Activated CD4-positive, alpha-beta T cell treated with anti-CD3 and anti-CD28 coated beads, Interleukin-2, Interleukin-4, amounts not matched to agents 100 ng/mL and 50 ng/mL, durations not matched to agents 16 hours and 8 hours (primary cell): Measurements from ENCODE around the gene AARSD1.
"Not testable (repeated sequence)": the region's sequence is repeated elsewhere in the genome, so short reads cannot be mapped to it uniquely, and the experiment has no call there.

Experiments
- DNase-seq: peaks from one replicate; pipeline ENCODE4 v3.0.0-alpha.2; 2020; ENCODE audit warnings: low spot score

The AARSD1 gene

DNA sequence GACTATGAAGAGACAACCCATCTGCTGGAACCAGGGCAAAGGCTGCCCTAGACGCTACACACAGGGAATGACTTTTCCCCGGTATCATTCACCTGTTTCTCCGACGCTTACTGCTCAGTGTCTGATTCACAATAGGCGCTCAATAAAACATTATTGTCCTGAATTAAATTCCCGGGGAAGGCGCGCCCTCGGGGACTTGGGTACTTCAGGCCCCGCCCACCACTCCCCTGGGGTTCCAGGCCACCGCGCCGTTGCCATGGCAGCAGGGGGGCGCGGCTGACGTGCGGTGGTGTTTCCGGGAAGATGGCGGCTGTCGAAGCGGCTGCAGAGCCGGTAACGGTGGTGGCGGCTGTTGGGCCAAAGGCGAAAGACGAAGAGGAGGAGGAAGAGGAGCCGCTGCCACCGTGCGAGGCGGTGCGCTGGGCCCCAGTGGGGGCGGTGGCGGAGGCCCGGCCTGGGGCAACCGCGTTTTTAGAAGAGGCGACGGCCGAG, 16.1 kb upstream of the AARSD1 start, which contains the start of gene RUNDC1:
Gene RUNDC1, plus strand, starts transcription at position 292 of the 492 bp plus-strand sequence. Its CDS starts 12 bp downstream, at position 304.
- DNase-seq, result peak; percentile 91

DNA sequence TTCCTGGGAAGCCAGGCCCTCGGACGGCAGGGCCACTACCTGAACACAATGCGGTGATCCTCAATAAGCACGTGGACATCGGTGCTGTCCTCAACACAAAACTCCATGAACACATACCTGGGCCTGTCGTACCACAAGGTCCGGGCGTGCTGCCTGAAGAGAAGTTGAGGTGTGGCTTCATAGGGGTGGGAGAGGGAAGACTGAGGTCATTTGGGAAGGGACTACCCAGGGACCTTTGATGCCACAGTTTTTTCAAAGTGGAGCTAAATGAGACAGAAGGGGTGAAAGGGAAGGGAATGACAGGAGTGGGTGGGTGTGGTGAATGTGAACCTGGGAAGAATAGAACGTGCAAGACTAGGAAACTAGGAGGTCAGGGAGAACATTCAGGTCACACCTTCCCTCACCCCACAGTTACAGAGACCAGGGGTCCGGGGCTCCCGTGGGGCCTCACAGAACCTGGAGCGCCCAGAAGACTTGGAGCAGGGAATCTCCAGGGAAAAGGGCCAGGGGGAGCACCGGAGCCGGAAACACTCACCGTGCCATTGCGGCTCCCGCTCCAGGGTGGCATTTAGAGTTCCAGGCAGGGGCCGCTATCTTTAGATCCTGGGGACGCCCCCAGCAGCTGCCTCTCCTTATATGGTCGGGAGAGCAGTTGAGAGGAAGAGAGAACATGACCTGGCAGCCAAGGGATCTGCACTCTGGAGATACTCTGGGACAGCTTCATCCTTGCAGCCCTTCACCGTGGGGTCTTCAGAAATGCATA, 15.4 kb upstream of the AARSD1 start, which contains the start of gene PTGES3L:
Gene PTGES3L, minus strand, starts transcription at position 570 of the 763 bp plus-strand sequence. Its CDS starts 27 bp downstream, at position 543.
- DNase-seq, result no peak

DNA sequence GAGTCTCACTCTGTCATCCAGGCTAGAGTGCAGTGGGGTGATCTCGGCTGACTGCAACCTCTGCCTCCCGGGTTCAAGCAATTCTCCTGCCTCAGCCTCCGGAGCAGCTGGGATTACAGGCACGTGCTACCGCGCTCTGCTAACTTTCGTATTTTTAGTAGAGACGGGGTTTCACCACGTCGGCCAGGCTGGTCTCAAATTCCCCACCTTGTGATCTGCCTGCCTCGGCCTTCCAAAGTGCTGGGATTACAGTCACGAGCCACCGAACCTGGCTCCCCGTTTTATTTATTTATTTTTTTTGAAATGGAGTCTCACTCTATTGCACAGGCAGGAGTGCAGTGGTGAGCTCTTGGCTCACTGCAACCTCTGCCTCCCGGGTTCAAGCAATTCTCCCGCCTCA, 11.4 kb upstream of the AARSD1 start:
- DNase-seq, result not testable (repeated sequence)

DNA sequence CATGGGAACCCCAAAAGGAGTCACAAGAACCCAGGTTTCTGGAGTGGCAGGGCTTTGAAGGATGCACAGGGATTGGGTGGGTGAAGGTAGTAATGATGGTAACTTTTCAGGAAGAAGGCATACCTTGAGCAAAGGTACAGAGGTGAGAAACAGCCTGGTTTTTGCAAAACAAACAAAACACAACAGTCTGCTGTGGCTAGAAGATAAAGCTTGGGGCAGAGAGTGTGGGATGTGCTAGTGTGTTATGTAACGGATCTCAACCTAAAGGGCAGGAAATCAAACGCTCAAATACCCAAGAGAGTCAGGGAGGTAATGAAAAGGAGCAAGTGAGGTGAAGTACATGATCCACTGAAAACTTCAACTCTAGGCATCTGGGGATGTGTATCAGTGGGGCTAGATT, 11.0 kb upstream of the AARSD1 start:
- no peak for DNase-seq

DNA sequence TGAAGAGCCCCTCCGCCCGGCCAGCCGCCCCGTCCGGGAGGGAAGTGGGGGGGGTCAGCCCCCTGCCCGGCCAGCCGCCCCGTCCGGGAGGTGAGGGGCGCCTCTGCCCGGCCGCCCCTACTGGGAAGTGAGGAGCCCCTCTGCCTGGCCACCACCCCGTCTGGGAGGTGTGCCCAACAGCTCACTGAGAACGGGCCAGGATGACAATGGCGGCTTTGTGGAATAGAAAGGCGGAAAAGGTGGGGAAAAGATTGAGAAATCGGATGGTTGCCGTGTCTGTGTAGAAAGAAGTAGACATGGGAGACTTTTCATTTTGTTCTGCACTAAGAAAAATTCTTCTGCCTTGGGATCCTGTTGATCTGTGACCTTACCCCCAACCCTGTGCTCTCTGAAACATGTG, 9.1 kb upstream of the AARSD1 start:
- DNase-seq, result not testable (repeated sequence)

DNA sequence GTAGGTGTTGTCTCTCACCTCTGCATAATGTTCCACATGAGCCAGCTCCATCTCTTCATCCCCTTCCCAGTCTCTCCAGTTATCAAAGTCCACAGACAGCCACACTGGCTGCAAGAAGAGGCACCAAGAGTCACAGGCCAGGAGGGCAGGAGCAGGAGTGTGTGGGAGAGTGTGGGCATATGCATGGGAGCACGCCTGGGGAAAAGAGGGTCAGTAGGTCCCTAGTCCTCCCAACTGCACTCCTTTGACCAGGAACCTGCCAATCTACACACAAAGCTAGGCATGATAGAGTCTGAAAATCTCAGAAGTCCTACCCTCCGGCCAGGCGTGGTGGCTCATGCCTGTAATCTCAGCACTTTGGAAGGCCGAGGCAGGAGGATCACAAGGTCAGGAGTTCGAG, 7.3 kb upstream of the AARSD1 start:
- no peak for DNase-seq

DNA sequence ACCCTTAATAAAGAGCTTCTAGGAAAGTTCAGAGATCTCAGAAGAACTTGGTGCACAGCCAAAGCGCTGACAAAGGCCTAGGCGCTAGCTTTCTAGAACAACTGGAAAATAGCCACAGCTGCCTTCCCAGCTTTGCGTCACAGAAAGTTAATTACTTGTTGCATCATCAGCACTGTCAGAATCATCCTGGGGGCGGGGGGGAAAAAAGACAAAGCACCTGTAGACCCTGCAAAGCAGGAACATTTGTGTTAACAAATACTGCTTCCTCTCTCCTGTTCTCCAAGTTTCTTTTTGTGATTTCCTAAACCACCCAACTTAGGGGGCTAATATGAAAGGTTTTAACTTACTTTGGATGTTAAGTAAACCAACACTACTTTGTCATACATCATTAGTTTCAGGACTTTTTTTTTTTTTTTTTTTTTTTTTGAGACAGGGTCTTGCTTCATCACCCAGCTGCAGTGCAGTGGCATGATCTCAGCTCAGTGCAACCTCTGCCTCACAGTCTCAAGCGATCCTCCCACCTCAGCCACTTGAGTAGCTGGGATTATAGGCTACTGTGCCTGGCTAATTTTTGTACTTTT, 4.8 kb upstream of the AARSD1 start:
- no peak for DNase-seq

DNA sequence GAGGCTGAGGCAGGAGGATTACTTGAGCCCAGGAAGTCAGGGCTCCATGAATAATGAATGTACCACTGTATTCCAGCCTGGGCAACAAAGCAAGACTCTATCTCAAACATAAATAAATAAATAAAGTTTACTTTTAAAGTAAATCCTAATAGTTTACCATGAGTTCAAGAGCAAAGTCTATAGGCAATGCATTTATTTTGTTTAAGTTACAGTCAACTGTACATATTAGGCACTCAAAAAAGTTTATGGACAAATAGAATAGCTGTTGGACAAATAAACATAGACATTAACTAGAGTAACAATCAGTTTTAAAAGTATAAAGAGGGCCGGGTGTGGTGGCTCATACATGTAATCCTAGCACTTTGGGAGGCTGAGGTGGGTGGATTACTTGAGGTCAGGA, 3.7 kb upstream of the AARSD1 start:
- no peak for DNase-seq

DNA sequence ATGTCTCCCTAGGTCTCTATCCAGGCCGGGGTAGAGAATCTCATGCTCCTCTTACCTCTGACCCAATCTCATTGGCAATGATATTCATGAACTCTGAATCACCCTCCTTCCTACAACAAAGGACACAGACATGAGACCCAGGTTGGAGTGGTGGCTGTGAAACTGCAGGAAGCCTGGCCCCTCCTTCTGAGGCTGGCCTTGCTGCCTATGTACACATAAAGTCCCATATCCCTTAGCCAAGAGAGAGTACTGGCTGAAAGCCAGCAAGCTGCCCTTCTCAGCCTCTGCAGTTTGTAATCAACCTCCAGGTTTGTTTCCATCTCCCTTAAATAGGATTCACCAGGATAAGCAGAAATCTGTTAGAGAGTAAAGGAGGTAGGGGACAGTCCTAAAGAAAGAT, 10.6 kb downstream of the AARSD1 start:
- no peak for DNase-seq

DNA sequence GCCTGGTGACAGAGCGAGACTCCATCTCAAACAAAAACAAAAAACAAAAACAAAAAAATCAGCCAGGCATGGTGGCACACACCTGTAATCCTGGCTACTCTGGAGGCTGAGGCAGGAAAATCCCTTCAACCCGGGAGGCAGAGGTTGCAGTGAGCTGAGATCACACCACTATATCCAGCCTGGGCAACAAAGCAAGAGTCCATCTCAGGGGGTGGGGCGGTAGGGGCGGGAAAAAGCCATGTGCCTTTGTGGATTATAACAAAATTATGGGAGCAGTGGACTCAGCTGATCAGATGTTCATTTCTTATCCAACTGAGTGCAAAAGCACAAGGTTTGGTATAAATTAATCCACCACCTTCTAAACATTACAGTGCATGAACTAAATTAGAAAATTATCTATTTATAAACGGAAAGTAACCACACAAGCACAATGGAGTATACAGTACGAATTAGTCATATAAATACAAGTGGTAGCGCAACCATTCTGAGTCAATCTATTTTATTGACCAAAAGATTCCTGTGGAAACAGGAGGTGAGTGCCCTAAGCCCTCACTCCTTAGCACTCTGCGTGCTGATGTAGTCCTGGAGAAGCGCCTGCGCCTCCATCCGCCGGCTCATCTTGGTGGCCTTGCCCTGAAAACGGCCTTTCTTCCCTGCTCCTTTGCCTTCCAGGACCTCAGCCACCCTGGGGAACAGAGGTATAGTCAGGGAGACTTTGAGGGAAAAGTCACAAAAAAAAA, 14.0 kb downstream of the AARSD1 start:
- no peak for DNase-seq

DNA sequence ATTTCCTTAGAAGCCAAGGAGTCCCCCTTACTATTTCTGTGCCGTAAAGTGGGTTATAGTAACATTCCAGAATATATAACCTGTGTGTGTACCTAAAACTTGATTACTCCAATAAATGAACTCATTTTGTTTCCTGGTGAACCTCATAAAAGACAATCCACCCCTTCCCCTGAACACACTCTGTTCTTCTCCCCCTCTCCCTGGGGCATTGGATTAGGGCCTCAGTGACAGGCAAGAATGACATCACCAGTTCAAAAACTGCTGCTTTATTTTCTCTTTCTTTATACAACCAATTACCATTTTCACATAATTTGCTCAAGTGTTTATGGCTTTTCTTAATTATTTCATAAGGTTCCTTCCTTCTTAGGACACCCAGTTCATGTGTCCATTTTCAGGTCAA, 17.4 kb downstream of the AARSD1 start:
- DNase-seq, result no peak

DNA sequence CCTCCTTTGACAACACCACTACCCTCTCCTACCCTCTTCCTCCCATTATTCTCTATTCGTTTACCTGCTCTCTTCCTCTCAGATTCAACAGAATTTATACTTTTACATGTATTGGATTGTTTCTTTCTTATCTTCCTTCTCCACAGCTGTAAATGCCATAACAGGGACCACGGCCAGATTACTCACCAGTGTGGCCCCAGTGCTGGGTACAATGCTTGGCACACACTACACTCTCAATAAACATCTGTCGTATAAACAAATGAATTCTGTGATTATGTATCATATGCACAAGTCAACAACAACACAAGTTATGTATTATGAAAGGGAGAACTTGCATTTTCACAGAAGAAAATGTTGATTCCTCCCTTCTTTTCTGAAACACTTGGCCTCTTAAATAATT, 20.0 kb downstream of the AARSD1 start:
- DNase-seq, result no peak

DNA sequence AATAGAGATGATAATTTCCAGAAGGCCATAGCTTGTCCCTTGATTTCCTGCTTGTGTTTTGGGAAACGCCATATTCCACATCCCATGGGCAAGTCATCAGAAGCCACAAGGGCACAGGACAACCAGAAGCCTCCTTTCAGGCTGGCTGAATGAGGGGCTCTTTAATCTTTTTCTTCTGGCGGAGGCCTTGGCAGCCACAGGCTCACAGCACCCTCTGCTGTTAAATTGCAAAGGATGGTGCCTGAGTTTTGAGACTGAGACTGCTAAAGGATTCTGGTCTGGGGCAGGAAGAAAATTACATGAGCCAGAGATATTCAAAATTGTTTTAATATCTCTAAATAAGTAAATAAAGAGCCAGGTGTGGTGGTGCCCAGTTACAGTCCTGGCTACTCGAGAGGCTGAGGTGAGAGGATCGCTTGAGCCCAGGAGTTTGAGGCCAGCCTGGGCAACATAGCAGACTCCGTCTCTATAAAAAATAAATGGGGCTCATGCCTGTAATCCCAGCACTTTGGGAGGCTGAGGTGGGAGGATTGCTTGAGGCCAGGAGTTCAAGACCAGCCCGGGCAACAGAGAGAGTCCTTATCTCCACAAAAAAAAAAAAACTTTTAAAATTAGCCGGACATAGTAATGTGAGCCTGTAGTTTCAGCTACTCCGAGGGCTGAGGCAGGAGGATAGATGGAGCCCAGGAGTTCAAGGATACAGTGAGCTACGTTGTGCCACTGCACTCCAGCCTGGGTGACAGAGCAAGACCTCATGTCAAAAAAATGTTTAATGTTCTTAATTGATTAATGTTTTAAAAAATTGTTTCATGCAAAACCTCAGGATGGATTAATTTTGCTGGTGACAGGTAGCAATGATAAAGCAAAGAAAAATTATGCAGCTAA, 26.3 kb downstream of the AARSD1 start:
- DNase-seq, result peak; percentile 35

DNA sequence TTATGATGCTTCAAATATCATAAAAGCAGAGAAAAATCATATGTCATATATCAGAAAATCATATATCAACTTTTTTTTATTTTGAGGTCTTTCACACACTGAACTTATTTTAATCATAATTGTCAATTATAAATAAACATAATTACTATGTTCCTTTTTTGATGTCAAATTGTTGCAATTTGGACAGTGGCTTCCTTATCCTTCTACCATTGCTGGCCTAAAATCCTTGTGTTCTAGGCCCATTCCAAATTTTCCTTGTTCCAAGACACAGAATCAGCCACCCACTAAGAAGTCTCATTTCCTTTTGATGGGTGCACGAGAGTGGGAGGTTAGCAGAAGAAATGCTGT, 34.8 kb downstream of the AARSD1 start:
- DNase-seq, result no peak

DNA sequence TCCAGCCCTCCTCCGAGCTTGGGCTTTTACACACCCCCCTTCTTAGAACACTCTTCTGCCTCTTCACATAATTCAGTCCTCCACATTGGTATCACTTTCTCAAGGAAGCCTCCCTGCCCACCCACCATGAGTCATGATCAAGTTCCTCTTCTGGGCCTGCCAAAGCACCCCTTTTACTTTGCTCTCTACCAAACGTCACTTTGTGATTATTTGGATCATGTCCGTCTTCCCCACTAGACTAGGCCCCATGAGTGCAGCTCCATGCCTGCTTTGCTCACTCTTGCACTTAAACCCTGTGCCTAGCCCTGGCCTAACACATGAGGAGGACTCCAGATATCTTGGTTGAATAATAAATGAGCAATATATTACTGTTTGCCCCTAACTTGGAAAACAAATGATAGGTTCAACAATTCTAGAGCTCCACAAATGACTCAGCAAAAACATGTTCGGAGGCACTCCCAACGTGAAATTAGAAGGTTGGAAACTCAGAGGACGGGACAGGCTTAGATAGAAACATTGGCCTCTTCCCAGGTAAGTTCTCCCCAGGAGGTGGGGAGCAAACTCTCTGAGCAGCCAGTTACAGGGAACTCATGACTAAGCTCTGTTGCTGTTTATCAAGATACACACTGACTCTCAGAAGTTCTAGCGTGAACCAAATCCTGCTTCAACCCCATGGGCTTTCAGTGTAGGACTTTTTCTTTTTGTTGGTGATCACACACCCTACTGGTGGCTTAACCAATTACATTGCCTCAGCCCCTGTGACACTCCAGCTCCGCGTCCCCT, 35.3 kb downstream of the AARSD1 start:
- DNase-seq, result peak; percentile 69

DNA sequence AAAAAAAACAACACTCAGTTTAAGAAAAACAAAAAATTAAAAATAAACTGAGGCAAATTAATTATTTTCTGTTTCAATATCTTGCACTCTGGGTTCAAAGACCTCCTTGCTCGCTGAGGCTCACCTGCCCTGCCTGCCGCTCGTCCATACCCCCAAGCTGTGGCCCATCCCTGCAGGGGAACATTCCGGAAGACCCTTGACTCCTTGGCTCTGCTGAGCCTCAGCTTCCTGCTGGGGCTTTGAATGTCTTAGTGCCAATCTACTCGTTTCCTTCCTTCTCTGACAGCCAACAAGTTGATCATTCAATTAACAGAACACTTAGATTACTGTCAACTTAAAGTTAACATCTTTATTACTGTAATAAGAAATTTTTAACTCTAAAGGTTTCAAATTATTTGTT, 39.4 kb downstream of the AARSD1 start:
- no peak for DNase-seq

DNA sequence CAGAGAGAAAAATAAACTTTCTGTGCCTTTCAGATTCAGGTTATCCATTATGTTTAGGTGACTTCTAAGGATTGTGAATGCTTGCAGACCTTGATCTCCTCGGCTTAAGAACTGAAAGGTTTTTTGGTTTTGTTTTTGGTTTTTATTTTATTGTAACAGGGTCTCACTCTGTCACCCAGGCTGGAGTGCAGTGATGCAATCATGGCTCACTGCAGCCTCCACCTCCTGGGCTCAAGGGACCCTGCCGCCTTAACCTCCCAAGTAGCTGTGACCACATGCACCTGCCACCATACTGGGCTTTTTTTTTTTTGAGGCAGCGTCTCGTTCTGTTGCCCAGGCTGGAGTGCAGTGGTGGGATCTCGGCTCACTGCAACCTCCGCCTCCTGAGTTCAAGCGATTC, 40.8 kb downstream of the AARSD1 start:
- DNase-seq, result not testable (repeated sequence)

DNA sequence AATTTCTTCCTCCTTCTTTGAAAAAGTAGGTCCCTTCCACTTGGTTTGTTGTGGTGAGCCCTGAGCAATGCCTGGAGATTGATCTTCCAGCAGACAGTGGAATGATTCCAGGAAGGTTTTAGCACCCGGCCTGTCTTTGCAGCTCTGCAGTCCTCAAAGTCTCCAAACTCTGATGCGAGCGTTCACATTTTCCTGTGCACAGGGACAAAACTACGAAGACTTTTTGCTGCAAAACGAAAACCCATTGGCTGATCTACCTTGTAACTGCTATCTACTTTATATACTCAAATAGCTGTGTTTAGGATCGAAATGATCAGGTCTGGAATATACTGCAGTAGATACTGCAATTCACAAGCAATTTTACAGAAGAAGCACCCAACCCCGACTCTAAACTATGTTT, 42.0 kb downstream of the AARSD1 start:
- DNase-seq, result no peak

DNA sequence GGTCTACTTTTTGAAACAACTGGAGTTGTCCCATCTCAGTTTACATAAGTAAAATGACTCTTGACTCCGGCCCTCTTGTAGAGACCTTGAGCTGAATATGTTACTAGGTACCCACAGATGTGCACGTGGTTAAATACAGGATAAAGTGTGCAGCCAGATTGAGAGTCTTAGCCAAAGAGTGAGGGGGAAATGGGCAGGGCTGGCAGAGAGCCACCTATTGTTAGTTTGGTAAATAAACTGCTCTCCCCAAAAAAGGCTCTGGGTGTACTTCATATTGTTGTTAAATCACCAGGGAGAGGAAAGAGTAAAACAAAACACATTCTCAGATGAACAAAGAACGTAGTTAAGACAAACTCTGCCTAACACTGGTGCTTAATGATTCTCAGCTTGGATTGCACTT, 43.3 kb downstream of the AARSD1 start:
- DNase-seq, result no peak

DNA sequence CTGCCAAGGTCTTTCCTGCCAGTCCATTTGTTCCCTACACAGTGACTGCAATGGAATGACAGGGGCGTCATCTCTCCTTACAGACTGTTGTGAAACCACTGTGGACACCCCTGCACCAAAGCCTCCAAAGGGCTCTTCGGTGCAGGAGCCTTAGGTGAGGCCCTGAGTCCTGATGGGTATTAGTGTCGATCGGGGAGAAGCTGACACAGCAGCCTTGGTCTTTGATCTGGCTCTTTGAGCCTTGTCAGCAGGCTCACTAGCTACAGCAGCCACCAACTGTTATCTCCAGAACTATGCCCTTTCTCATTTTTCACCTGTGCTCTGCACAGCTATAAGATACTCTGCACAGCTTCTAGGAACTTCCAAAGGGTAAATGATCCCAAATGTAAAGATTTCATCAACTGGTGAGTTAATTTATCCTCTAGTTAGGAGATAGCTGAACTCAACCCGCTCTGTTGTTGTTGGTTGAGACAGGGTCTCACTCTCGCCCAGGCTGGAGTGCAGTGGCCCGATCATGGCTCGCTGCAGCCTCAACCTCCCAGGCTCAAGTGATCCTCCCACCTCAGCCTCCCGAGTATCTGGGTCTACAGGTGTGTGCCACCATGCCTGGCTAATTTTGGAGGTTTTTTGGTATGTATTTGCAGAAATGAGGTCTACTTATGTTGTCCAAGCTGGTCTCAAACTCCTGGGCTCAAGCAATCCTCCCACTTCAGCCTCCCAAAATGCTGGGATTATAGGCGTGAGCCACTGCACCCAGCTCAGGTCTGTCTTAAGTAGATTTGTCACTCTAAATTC, 44.0 kb downstream of the AARSD1 start:
- no peak for DNase-seq
